A549 (cell line): ENCODE results near the gene P2RY14. TPM values are rescaled to one million over a fixed set of nuclear protein-coding genes. Genes with fewer than 3 reads are reported as not detected.

Source experiments
- ATAC-seq, 2 experiments: fragments of 200-7000 bp in 1 of 2; fragments of >200 bp in 1 of 2; cut with Nextera tagmentation in 1 of 2; cut with Tn5 transposase in 1 of 2; 3 replicates each; pipeline versions ENCODE4 v1.8.0 to v1.9.1; 2018 to 2020; ENCODE audit warnings: mild to moderate bottlenecking in 1 of 2, moderate library complexity in 1 of 2
- CTCF ChIA-PET: fragments of 300-600 bp; sonication (Branson Sonifier 250); formaldehyde crosslinking; extraction: SDS; loops from one replicate; lab custom pipeline; 2021; ENCODE audit warnings: antibody characterized with exemption, inconsistent platforms; lab: Yijun Ruan, JAX
- POLR2A ChIA-PET: fragments of 350-600 bp; formaldehyde crosslinking; extraction: SDS; loops from one replicate; lab custom pipeline; 2021; ENCODE audit warnings: antibody characterized with exemption, inconsistent platforms; lab: Yijun Ruan, JAX
- DNase-seq, 2 experiments: peaks; one replicate each; pipeline versions ENCODE4 v3.0.0 to v3.0.0-alpha.2; 2011 to 2016; ENCODE audit warnings: low read depth in 1 of 2, low spot score in 1 of 2
- FAIRE-seq: peaks from 2 replicates; lab custom pipeline; 2011; peaks lifted over from hg19 to GRCh38; lab: Jason Lieb, UNC
- H3K27ac ChIP-seq, 2 experiments: fragments of >200 bp; sonication (Bioruptor Twin); formaldehyde crosslinking; 3 replicates each; pipeline ENCODE4 v1.5.1; 2016 to 2017
- H3K4me1 ChIP-seq: fragments of >200 bp; sonication (Bioruptor Twin); formaldehyde crosslinking; 3 replicates; pipeline ENCODE4 v1.6.1; 2016
- H3K4me2 ChIP-seq: fragments of >200 bp; sonication (Bioruptor Twin); formaldehyde crosslinking; 3 replicates; pipeline ENCODE4 v1.6.1; 2016
- H3K4me3 ChIP-seq: fragments of >200 bp; sonication (Bioruptor Twin); formaldehyde crosslinking; 3 replicates; pipeline ENCODE4 v1.5.1; 2016
- H3K9me3 ChIP-seq: fragments of >200 bp; sonication (Bioruptor Twin); formaldehyde crosslinking; 3 replicates; pipeline ENCODE4 v1.6.1; 2016
- CEBPB ChIP-seq, 2 experiments: fragments of >200 bp in 1 of 2; sonication (Bioruptor Twin) in 1 of 2; formaldehyde crosslinking in 1 of 2; IDR thresholded peaks; 2 replicates each; pipeline ENCODE4 v1.6.1; 2012 to 2016
- CHD4 ChIP-seq: fragments of 200-600 bp; sonication (generic); IDR thresholded peaks from 2 replicates; pipeline ENCODE4 v1.6.1; 2016; ENCODE audit warnings: antibody characterized with exemption, mild to moderate bottlenecking, borderline replicate concordance
- EHF ChIP-seq: fragments of 250-450 bp; sonication (Bioruptor Pico); IDR thresholded peaks from 2 replicates; pipeline ENCODE4 v1.5.0; 2020; ENCODE audit warnings: mild to moderate bottlenecking
- FOSB ChIP-seq: fragments of 250-450 bp; sonication (Bioruptor Pico); IDR thresholded peaks from 2 replicates; pipeline ENCODE4 v1.5.0; 2020; ENCODE audit warnings: mild to moderate bottlenecking, moderate library complexity
- FOXS1 ChIP-seq: fragments of 250-450 bp; sonication (Bioruptor Pico); IDR thresholded peaks from 2 replicates; pipeline ENCODE4 v1.5.0; 2020; ENCODE audit warnings: mild to moderate bottlenecking, moderate library complexity
- HDAC2 ChIP-seq: fragments of 200-600 bp; sonication (generic); IDR thresholded peaks from 2 replicates; pipeline ENCODE4 v1.6.1; 2016
- HEYL ChIP-seq: fragments of 250-450 bp; sonication (Bioruptor Pico); IDR thresholded peaks from 2 replicates; pipeline ENCODE4 v1.8.0; 2021; ENCODE audit warnings: mild to moderate bottlenecking, moderate library complexity
- HOXB5 ChIP-seq: fragments of 250-450 bp; sonication (Bioruptor Pico); IDR thresholded peaks from 2 replicates; pipeline ENCODE4 v1.5.0; 2020; ENCODE audit warnings: mild to moderate bottlenecking, moderate library complexity
- JUN ChIP-seq, 2 experiments: fragments of >200 bp; sonication (Bioruptor Twin); formaldehyde crosslinking; IDR thresholded peaks; 2 replicates in 1 of 2; 3 replicates in 1 of 2; pipeline ENCODE4 v1.6.1; 2016 to 2017
- JUNB ChIP-seq: fragments of >200 bp; sonication (Bioruptor Twin); formaldehyde crosslinking; IDR thresholded peaks from 2 replicates; pipeline ENCODE4 v1.6.1; 2016
- KDM1A ChIP-seq: fragments of 200-600 bp; sonication (generic); IDR thresholded peaks from 2 replicates; pipeline ENCODE4 v1.6.1; 2016; ENCODE audit warnings: low read depth, mild to moderate bottlenecking
- KDM5A ChIP-seq: fragments of 200-600 bp; sonication (generic); IDR thresholded peaks from 2 replicates; pipeline ENCODE4 v1.6.1; 2016; ENCODE audit warnings: antibody characterized with exemption, mild to moderate bottlenecking
- MAFK ChIP-seq: fragments of 450-650 bp; IDR thresholded peaks from 2 replicates; pipeline ENCODE4 v1.6.1; 2014; ENCODE audit not compliant: partially characterized antibody
- NPAS2 ChIP-seq: fragments of 250-450 bp; sonication (Bioruptor Pico); IDR thresholded peaks from 2 replicates; pipeline ENCODE4 v1.8.0; 2022; ENCODE audit warnings: mild to moderate bottlenecking, moderate library complexity, borderline replicate concordance
- SMC3 ChIP-seq: fragments of >200 bp; sonication (Bioruptor Twin); formaldehyde crosslinking; IDR thresholded peaks from 3 replicates; pipeline ENCODE4 v1.6.1; 2018; ENCODE audit warnings: inconsistent platforms
- TFCP2L1 ChIP-seq: fragments of 250-450 bp; sonication (Bioruptor Pico); IDR thresholded peaks from 2 replicates; pipeline ENCODE4 v1.5.0; 2021; ENCODE audit warnings: mild to moderate bottlenecking
- ZSCAN20 ChIP-seq: fragments of 250-450 bp; sonication (Bioruptor Pico); IDR thresholded peaks from 2 replicates; pipeline ENCODE4 v1.8.0; 2022; ENCODE audit warnings: mild to moderate bottlenecking, moderate library complexity
- WGBS: methylation state at CpG from one replicate; pipeline ENCODE4 v1.1.6; 2017; ENCODE audit errors: missing lambda C conversion rate; 5-methylcytosine and 5-hydroxymethylcytosine counted together
- polyA plus RNA-seq, 4 experiments: library from polyadenylated mRNA; depleted of rRNA in 3 of 4; stranded (reverse); fragments of >200 nt; fragmentation: RNase III in 1 of 4; extraction: RNeasy Plus Mini Kit Qiagen cat#74134 plus additional on column Dnase treatment in 1 of 4; gene quantifications; 2 replicates in 3 of 4; 3 replicates in 1 of 4; pipeline ENCODE4 v1.2.3, GENCODE V29; 2011 to 2017
- TF ChIP-seq, protein P1 (sequence below): fragments of 250-450 bp; sonication (Bioruptor Pico); IDR thresholded peaks from 2 replicates; pipeline ENCODE4 v1.5.0; 2020; ENCODE audit warnings: low read depth, mild to moderate bottlenecking, moderate library complexity
- TF ChIP-seq, protein P2 (sequence below): fragments of >200 bp; sonication (Bioruptor Twin); formaldehyde crosslinking; IDR thresholded peaks from 3 replicates; pipeline ENCODE4 v1.6.1; 2016
- TF ChIP-seq, protein P3 (sequence below): IDR thresholded peaks from 2 replicates; pipeline ENCODE4 v1.6.1; 2012; ENCODE audit warnings: low read depth, borderline replicate concordance
- TF ChIP-seq, protein P4 (sequence below): fragments of 150-350 bp; IDR thresholded peaks from 2 replicates; pipeline ENCODE4 v1.6.1; 2014; ENCODE audit warnings: low read depth, mild to moderate bottlenecking, low read length
- TF ChIP-seq, protein P5 (sequence below): fragments of 250-450 bp; sonication (Bioruptor Pico); IDR thresholded peaks from 2 replicates; pipeline ENCODE4 v1.5.0; 2021; ENCODE audit warnings: mild to moderate bottlenecking, moderate library complexity, borderline replicate concordance

The P2RY14 gene
- polyA plus RNA-seq, 2 of the 4 experiments (the other 2 are of a cell fraction): not detected

DNA sequence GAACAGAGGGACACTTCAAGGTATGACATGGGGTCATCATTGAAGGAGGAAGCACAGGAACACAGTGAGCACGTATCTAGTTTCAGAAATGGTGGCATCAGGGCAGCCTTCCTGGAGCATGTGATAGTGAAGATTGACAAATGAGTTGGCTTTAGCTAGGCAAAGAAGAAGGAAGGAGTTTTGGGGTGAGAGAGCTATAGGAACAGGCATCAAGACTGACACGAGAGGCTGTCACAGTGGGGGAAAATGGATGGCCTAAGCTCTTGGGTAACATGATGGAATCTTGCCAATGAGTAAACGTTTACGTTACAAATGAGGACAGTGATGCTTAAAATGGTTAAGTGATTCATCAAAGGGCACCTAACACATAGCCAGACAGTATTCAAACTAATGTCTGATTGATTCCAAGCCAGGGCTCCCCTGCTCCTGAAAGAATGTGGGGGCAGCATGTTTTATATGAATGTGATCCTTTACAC, 52.2 kb downstream of the P2RY14 start (continued):
- TF ChIP-seq SMC3 (no peak), NPAS2 (CRISPR knock-in tag) (no peak)
- TF ChIP-seq, protein P1, sequence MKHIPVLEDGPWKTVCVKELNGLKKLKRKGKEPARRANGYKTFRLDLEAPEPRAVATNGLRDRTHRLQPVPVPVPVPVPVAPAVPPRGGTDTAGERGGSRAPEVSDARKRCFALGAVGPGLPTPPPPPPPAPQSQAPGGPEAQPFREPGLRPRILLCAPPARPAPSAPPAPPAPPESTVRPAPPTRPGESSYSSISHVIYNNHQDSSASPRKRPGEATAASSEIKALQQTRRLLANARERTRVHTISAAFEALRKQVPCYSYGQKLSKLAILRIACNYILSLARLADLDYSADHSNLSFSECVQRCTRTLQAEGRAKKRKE (CRISPR knock-in tag): no peak
- TF ChIP-seq, protein P2, sequence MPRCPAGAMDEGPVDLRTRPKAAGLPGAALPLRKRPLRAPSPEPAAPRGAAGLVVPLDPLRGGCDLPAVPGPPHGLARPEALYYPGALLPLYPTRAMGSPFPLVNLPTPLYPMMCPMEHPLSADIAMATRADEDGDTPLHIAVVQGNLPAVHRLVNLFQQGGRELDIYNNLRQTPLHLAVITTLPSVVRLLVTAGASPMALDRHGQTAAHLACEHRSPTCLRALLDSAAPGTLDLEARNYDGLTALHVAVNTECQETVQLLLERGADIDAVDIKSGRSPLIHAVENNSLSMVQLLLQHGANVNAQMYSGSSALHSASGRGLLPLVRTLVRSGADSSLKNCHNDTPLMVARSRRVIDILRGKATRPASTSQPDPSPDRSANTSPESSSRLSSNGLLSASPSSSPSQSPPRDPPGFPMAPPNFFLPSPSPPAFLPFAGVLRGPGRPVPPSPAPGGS: no peak

DNA sequence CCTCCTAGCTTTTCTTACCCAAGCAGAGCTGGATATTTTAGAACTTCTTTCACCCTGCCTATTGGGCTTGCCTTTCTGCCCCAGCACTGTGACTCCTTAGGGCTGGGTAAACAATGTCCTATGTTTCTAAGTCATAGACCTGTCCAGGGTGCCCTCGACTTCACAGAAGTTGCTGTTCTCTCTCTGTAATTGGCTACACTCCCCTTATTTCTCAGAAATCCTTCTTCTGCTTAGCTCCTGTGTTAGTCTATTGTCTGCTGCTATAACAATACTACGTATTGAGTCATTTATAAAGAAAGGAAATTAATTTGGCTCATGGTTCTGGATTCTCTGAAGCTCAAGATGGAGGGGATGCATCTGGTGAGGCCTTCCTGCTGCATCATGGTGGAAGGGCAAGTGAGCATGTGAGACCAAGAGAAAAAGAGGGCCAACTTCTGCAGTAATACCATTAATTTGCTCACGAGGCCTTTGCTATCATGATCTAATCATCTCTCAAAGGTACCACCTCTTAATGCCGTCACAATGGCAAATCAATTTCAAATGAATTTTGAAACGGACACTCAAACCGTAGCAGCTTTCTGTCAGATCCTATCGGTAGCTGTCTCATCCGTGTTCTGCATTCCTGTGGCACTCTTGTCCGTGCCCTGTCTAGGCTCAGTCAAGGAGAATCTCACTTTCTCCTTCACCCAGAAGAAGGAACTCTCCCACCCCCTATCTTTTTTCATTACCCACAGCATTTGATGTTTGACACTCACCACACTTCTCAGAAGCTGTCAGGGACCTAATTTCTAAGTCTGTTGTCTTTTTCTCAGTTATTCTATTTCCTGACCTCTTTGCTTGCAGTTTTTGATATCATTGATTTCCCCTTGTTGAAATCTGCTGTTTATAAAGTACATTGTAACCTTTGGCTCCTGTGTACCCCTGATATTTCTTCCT, 53.0 kb downstream of the P2RY14 start:
- ATAC-seq (no peak), FAIRE-seq (no peak), DNase-seq (no peak)
- 74% methylated on average over 9 of the region's 9 CpGs for WGBS
- no peaks in the 10 kb centered on the region for H3K9me3 ChIP-seq
- no peak overlapping the region for H3K4me3 ChIP-seq
- POLR2A ChIA-PET: no interaction called here
- peak overlapping the region; percentile 50 to 68 for H3K27ac ChIP-seq
- TF ChIP-seq MAFK: no peak
- TF ChIP-seq KDM5A: no peak
- TF ChIP-seq, protein P3, sequence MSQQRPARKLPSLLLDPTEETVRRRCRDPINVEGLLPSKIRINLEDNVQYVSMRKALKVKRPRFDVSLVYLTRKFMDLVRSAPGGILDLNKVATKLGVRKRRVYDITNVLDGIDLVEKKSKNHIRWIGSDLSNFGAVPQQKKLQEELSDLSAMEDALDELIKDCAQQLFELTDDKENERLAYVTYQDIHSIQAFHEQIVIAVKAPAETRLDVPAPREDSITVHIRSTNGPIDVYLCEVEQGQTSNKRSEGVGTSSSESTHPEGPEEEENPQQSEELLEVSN: no peak
- TF ChIP-seq FOSB (CRISPR knock-in tag): no peak
- TF ChIP-seq SMC3: no peak
- TF ChIP-seq HEYL (CRISPR knock-in tag): no peak
- TF ChIP-seq FOXS1: no peak
- no peak for TF ChIP-seq JUNB
- TF ChIP-seq KDM1A: no peak
- CTCF ChIA-PET: interaction anchor here (0.5 to 9.7 kb wide), 10 partner anchors 9 to 137 kb away, joined by 3 to 136 read pairs (median 4); partner anchors contain the start of gene P2RY14
- peak overlapping the region; percentile 50; the same call in 2 of the 3 replicates for H3K4me2 ChIP-seq
- peaks cover 37% of the 10 kb centered on the region for H3K4me1 ChIP-seq

DNA sequence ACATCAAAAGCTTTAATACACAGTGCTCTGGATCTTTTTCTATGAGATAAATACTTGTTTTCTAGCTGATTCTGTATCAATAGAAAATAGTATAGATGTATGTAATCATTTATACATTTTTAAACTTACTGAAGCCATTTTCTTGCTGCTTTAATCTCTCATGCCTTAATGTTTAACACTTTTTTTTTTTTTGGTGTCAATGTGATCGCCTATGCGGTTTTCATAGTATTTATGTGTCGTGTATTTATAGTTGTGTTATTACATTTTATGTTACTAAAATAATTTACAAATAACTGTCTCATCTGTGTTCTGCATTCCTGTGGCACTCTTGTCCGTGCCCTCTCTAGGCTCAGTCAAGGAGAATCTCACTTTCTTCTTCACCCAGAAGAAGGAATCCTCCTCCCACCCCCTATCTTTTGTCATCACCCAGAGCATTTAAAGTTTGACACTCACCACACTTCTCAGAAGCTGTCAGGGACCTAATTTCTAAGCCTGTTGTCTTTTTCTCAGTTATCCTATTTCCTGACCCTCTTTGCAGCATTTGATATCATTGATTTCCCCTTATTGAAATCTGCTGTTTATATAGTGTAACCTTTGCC, 54.0 kb downstream of the P2RY14 start:
- ATAC-seq (no peak), FAIRE-seq (no peak)
- H3K4me1 ChIP-seq: peaks cover 37% of the 10 kb centered on the region
- H3K4me3 ChIP-seq: no peak overlapping the region
- ChIA-PET POLR2A (no interaction called here), CTCF (interaction anchor here (0.9 to 9.7 kb wide), 7 partner anchors 8 to 80 kb away, joined by 3 to 136 read pairs (median 4); partner anchors contain the start of gene P2RY14)
- no peak overlapping the region for H3K4me2 ChIP-seq
- 78% methylated on average over 4 of the region's 4 CpGs for WGBS
- H3K27ac ChIP-seq: no peak overlapping the region
- TF ChIP-seq ZSCAN20 (CRISPR knock-in tag) (no peak), KDM1A (no peak), HOXB5 (CRISPR knock-in tag) (no peak), CEBPB (IDR thresholded peaks at IDR 0.05) (no peak), EHF (no peak), CHD4 (no peak), JUN (IDR thresholded peaks at IDR 0.05) (no peak), HDAC2 (no peak), TFCP2L1 (no peak), JUNB (no peak)
- TF ChIP-seq, protein P3: no peak
- TF ChIP-seq, protein P4, sequence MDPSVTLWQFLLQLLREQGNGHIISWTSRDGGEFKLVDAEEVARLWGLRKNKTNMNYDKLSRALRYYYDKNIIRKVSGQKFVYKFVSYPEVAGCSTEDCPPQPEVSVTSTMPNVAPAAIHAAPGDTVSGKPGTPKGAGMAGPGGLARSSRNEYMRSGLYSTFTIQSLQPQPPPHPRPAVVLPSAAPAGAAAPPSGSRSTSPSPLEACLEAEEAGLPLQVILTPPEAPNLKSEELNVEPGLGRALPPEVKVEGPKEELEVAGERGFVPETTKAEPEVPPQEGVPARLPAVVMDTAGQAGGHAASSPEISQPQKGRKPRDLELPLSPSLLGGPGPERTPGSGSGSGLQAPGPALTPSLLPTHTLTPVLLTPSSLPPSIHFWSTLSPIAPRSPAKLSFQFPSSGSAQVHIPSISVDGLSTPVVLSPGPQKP: no peak
- TF ChIP-seq, protein P5, sequence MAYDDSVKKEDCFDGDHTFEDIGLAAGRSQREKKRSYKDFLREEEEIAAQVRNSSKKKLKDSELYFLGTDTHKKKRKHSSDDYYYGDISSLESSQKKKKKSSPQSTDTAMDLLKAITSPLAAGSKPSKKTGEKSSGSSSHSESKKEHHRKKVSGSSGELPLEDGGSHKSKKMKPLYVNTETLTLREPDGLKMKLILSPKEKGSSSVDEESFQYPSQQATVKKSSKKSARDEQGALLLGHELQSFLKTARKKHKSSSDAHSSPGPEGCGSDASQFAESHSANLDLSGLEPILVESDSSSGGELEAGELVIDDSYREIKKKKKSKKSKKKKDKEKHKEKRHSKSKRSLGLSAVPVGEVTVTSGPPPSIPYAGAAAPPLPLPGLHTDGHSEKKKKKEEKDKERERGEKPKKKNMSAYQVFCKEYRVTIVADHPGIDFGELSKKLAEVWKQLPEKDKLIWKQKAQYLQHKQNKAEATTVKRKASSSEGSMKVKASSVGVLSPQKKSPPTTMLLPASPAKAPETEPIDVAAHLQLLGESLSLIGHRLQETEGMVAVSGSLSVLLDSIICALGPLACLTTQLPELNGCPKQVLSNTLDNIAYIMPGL (CRISPR knock-in tag): no peak
- TF ChIP-seq, all 56 proteins: peak for 0
- no peak for DNase-seq
- no peaks in the 10 kb centered on the region for H3K9me3 ChIP-seq
